IMR-90 (cell line): Measurements from ENCODE around the gene TRAPPC5.

Source experiments
- BHLHE40 ChIP-seq: fragments of 150-350 bp; IDR thresholded peaks from 2 replicates; pipeline ENCODE4 v1.6.1; 2016; ENCODE audit warnings: mild to moderate bottlenecking, low read depth, low read length
- CEBPB ChIP-seq: IDR thresholded peaks from 2 replicates; pipeline ENCODE4 v1.6.1; 2012; ENCODE audit warnings: low read depth, low read length, improper control_type of control experiment
- FOS ChIP-seq: fragments of 150-350 bp; IDR thresholded peaks from 2 replicates; pipeline ENCODE4 v1.6.1; 2016; ENCODE audit warnings: low read depth, low read length
- MXI1 ChIP-seq: IDR thresholded peaks from 2 replicates; pipeline ENCODE4 v1.6.1; 2012; ENCODE audit warnings: low read depth, mild to moderate bottlenecking, low read length, moderate library complexity, borderline replicate concordance
- POLR2A ChIP-seq: IDR thresholded peaks from 2 replicates; pipeline ENCODE4 v1.6.1; 2012; ENCODE audit warnings: mild to moderate bottlenecking, low read depth, low read length
- RAD21 ChIP-seq: IDR thresholded peaks from 2 replicates; pipeline ENCODE4 v1.6.1; 2012; ENCODE audit warnings: low read length, improper control_type of control experiment
- RCOR1 ChIP-seq: IDR thresholded peaks from 2 replicates; pipeline ENCODE4 v1.6.1; 2012; ENCODE audit warnings: mild to moderate bottlenecking, low read length, improper control_type of control experiment; ENCODE audit not compliant: insufficient replicate concordance
- TF ChIP-seq, protein P1 (sequence below): conservative IDR thresholded peaks from 2 replicates; pipeline ENCODE4 v1.5.1; 2012; ENCODE audit warnings: mild to moderate bottlenecking, low read depth, low read length, improper control_type of control experiment

DNA sequence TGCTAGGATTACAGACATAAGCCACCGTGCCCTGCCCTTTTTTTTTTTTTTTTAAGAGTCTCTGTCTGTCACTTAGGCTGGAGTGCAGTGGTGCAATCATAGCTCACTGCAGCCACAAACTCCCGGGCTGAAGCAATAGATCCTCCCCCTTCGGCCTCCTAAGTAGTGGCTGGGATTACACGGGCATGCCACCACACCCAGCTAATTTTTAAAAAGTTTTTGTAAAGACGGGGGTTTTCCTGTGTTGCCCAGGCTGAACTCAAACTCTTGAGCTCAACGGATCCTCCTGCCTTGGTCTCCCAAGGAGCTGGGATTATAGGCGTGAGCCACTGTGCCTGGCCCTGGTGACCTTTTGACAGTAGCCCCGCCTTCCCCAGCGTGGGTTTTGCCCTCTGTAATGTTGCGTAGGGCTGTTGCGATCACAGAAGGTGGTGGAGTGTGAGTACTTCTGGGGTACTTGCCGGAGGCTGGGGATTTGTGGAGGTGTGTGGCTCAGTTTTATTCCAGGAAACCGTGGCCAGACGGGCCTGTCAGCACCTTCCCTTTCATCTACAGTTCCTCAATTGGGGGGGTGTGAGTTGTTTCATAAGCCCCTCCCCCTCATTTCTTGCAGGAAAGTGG is 23.4 kb upstream of the TRAPPC5 start:
- TF ChIP-seq, protein P1, sequence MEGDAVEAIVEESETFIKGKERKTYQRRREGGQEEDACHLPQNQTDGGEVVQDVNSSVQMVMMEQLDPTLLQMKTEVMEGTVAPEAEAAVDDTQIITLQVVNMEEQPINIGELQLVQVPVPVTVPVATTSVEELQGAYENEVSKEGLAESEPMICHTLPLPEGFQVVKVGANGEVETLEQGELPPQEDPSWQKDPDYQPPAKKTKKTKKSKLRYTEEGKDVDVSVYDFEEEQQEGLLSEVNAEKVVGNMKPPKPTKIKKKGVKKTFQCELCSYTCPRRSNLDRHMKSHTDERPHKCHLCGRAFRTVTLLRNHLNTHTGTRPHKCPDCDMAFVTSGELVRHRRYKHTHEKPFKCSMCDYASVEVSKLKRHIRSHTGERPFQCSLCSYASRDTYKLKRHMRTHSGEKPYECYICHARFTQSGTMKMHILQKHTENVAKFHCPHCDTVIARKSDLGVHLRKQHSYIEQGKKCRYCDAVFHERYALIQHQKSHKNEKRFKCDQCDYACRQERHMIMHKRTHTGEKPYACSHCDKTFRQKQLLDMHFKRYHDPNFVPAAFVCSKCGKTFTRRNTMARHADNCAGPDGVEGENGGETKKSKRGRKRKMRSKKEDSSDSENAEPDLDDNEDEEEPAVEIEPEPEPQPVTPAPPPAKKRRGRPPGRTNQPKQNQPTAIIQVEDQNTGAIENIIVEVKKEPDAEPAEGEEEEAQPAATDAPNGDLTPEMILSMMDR: no peak
- TF ChIP-seq RCOR1 (no peak), MXI1 (no peak), POLR2A (no peak), RAD21 (no peak), BHLHE40 (no peak), FOS (no peak), CEBPB (no peak)
